ENCODE data around the gene KLHL28. TPM values are rescaled to one million over a fixed set of nuclear protein-coding genes. Genes with fewer than 3 reads are reported as not detected.

KLHL28 gene
- polyA plus RNA-seq, 3 donors: 15.1 to 17.3 (median 17.0) TPM

DNA sequence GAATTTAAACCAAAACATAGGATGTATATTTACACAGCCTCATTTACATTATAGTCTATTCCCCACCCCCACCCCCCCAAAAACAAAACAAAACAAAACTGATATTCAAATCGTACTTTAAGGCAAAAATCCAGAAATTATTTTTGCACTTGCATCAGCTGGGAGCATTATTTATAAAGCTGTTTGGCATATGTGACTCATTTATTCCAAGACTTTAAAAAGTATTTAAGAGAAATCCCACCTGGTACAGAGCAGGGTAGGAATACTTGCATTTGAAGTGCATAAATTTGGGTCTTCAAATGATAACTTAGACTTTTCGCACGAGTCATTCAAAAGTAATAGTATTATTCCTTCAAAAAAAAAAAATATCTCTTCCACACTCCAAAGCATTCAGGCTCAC, 1.1 kb downstream of the KLHL28 start:
- no peak for DNase-seq (ENCODE audit: low read depth in 3 of 3, low spot score in 2 of 3)

GRCh38 chr14:44960146-44960545, 1.6 kb downstream of the KLHL28 start:
- no peak for DNase-seq (ENCODE audit: low read depth in 3 of 3, low spot score in 2 of 3)

- DNase-seq (ENCODE audit: low read depth in 3 of 3, low spot score in 2 of 3): no peak
Measured at GRCh38 chr14:44959538-44959937, 2.2 kb downstream of the KLHL28 start.

DNA sequence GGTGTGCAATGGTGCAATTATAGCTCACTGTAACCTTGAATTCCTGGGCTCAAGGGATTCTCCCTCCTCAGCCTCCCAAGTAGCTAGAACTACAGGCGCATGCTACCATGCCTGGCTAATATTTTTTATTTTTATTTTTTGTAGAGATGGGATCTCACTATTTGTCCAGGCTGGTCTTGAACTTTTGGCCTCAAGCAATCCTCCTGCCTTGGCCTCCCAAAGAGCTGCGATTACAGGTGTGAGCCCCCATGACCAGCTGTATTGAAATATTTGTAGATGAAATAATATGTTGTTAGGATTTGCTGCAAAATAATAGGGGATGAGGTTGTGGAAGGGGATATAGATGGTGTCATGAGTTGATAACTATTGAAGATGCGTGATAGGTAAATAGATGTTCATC, 4.9 kb downstream of the KLHL28 start:
- DNase-seq (ENCODE audit: low read depth in 3 of 3, low spot score in 2 of 3): no peak

DNA sequence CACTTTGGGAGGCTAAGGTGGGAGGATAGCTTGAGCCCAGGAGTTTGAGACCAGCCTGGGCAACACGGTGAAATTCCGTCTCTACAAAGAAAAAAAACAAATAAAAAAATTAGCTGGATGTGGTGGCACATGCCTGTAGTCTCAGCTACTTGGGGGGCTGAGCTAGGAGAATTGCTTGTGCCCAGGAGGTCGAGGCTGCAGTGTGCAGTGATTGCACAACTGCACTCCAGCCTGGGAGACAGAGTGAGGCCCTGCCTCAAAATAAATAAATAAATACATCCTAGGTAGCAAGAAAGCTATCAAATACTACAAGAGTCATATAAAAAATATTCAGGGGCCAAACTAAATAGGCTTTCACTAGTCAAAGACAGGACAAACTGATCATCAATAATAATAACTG, 6.2 kb downstream of the KLHL28 start:
- DNase-seq (ENCODE audit: low read depth in 3 of 3, low spot score in 2 of 3): no peak

DNA sequence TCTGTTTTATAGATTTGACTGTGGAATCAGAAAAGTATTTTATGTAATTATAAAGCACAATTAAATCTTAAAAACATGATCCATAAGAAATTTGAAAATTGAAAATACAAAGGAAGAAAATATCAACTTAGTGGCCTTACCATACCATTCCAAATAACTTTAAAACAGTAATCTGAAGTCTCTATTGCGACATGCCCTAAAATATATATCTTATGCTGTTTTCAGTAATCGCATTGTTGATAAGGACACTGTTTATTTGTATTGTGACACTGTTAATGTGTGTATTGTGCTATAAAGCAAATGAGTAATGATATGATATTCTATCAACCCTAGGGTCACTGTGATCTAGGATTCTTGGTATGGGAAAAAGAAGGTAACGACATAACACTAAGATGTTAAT, 7.0 kb downstream of the KLHL28 start:
- DNase-seq (ENCODE audit: low read depth in 3 of 3, low spot score in 2 of 3): no peak

GRCh38 chr14:44952391-44953110, 9.2 kb downstream of the KLHL28 start:
- DNase-seq (ENCODE audit: low read depth in 3 of 3, low spot score in 2 of 3): no peak

GRCh38 chr14:44951051-44951450, 10.7 kb downstream of the KLHL28 start:
- no peak for DNase-seq (ENCODE audit: low read depth in 3 of 3, low spot score in 2 of 3)

GRCh38 chr14:44945264-44945663, 16.5 kb downstream of the KLHL28 start:
- DNase-seq (ENCODE audit: low read depth in 3 of 3, low spot score in 2 of 3): no peak

- no peak for DNase-seq (ENCODE audit: low read depth in 3 of 3, low spot score in 2 of 3)
Measured at GRCh38 chr14:44944107-44944506, 17.6 kb downstream of the KLHL28 start.

DNA sequence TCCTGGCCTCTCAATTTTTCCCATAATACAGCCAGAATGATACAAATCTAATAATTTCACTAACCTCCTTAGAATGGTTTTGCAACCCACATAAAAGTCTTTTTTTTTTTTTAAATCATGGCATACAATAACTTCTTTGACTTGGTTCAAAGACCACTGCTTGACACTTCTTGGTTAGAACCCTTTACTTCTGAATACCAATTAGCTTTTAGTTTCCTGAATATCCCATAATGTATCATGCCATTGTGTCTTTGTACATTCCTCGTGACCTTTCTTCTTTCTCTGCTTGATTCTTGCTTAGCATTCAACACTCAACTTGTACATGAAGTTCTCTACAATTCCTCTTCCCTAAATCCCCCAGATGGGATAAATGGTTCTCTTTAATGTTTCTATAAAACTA, 19.3 kb downstream of the KLHL28 start:
- no peak for DNase-seq (ENCODE audit: low read depth in 3 of 3, low spot score in 2 of 3)

DNA sequence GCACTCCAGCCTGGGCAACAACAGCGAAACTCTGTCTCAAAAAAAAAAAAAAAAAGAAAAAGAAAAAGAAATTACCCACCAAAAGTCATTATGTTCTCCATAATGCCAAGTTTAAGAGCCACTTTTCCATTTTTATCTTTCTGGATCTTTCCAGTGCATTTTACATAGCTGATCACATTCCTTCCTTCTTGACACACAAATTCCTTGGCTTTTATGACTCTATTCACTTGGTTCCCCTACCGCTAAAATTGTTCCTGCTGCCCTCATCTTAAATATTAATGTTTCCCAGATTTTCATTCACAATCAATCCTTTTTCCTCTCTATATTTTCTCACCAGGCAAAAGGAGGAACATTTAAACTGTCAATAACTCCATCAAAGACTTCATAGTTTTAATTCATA, 20.2 kb downstream of the KLHL28 start:
- no peak for DNase-seq (ENCODE audit: low read depth in 3 of 3, low spot score in 2 of 3)

GRCh38 chr14:44940944-44941343, 20.8 kb downstream of the KLHL28 start:
- no peak for DNase-seq (ENCODE audit: low read depth in 3 of 3, low spot score in 2 of 3)

DNA sequence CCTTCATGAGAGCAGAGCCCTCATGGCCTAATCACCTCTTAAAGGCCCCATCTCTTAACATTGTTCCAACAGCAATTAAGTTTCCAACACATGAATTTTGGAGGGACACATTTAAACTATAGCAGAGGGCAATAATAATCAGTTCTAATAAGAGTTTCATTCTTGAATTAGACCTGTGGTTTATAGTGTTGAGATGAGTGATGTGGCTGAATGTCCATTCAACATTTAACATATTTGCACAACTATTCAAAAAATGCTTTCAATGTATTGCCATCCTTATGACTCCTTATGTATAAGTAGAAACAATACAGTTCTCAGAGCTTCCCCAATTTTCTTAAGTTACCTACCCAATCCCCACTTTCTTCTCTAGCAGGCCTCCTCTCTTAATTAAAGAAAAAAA, 21.5 kb downstream of the KLHL28 start:
- no peak for DNase-seq (ENCODE audit: low read depth in 3 of 3, low spot score in 2 of 3)

DNA sequence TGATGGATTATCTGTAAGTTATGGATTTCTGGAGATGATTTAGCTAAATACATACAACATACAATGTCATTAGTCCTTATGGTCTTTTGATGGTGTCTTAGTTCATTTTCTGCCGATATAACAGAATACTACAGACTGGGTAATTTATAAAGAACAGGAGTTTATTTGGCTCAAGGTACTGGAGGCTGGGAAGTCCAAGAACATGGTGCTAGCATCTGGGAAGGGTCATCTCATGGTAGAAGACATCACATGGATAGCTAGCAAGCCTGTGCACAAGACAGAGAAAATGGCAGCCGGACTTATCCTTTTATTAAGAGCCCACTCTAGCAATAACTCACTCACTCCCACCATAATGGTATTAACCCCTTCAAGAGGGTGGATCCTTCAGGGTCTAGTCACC, 24.2 kb downstream of the KLHL28 start:
- no peak for DNase-seq (ENCODE audit: low read depth in 3 of 3, low spot score in 2 of 3)

GRCh38 chr14:44935155-44935554, 26.6 kb downstream of the KLHL28 start:
- no peak for DNase-seq (ENCODE audit: low read depth in 3 of 3, low spot score in 2 of 3)

GRCh38 chr14:44928793-44929192, 33.0 kb downstream of the KLHL28 start:
- DNase-seq (ENCODE audit: low read depth in 3 of 3, low spot score in 2 of 3): no peak

GRCh38 chr14:44914849-44915248, 46.9 kb downstream of the KLHL28 start:
- no peak for DNase-seq (ENCODE audit: low read depth in 3 of 3, low spot score in 2 of 3)

DNA sequence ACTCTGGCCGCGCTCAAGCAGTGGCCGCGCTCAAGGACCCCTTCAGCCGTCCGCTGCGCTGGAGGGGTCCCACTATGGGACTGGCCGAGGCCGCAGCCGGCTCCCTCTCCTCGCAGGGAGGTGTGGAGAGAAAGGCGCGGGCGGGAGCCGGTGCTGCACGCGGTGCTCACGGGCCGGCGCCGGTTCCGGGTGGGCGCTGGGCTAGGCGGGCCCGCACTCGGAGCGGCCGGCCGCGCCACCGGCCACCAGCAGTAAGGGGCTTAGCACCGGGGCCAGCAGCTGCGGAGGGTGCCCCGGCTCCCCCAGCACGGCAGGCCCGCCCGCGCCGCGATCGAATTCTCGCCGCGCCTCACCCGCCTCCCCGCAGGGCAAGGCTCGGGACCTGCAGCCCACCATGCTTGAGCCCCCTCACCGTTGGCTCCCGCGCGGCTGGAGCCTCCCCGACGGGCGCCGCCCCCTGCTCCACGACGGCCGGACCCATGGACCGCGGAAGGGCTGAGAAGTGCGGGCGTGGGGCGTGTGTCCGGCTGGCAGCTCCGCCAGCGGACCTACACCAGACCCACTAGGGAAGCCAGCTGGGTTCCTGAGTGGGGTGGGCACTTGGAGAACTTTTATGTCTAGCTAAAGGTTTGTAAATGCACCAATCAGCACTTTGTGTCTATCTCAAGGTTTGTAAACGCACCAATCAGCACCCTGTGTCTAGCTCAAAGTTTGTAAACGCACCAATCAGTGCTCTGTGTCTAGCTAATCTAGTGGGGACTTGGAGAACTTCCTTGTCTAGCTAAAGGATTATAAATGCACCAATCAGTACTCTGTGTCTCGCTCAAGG, 49.5 kb downstream of the KLHL28 start:
- no peak for DNase-seq (ENCODE audit: low read depth in 3 of 3, low spot score in 2 of 3)

- DNase-seq (ENCODE audit: low read depth in 3 of 3, low spot score in 2 of 3): no peak
Measured at GRCh38 chr14:44910821-44911220, 50.9 kb downstream of the KLHL28 start.

DNA sequence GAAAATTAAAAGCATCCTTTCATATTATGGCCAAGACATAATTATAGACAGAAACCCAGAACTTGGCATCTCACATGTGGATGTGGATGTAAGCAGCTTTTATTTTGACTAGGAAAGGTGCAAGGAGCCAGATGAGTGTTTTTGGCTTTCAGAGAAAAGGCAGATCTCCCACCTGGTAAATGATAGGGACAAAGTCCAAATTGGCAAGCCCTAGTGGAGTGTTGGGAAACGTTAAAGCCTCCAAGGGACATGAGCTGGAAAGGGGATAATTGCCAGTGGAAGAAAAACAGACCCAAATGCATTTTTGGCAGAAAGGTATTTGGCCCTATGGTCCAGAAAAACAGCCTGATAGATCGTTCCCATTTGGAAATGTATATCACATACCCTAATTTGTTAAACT, 60.1 kb downstream of the KLHL28 start:
- no peak for DNase-seq (ENCODE audit: low read depth in 3 of 3, low spot score in 2 of 3)

GRCh38 chr14:44898551-44898950, 63.2 kb downstream of the KLHL28 start:
- DNase-seq (ENCODE audit: low read depth in 3 of 3, low spot score in 2 of 3): no peak
